HepG2 (cell line): ENCODE results near the gene TEDC1. TPM values are rescaled to one million over a fixed set of nuclear protein-coding genes. Genes with fewer than 3 reads are reported as not detected.

Experiments used
- ATF1 ChIP-seq: IDR thresholded peaks from 2 replicates; pipeline ENCODE4 v1.6.1; 2016; ENCODE audit warnings: mild to moderate bottlenecking, control low read depth
- ATF4 ChIP-seq, 2 experiments: fragments of 450-650 bp in 1 of 2; sonication (generic) in 1 of 2; formaldehyde crosslinking; IDR thresholded peaks; 2 replicates each; pipeline versions ENCODE4 v1.5.0 to v1.8.0; 2020 to 2022; ENCODE audit warnings: mild to moderate bottlenecking in 1 of 2, missing genetic modification reagents in 1 of 2
- GPBP1L1 ChIP-seq: sonication (generic); formaldehyde crosslinking; IDR thresholded peaks from 2 replicates; pipeline ENCODE4 v1.5.0; 2020; ENCODE audit warnings: mild to moderate bottlenecking, missing genetic modification reagents
- HDAC2 ChIP-seq: sonication (generic); formaldehyde crosslinking; IDR thresholded peaks from 2 replicates; pipeline ENCODE4 v1.4.0; 2020; ENCODE audit warnings: missing genetic modification reagents
- HDAC6 ChIP-seq: fragments of 200-600 bp; sonication (generic); IDR thresholded peaks from 2 replicates; pipeline ENCODE4 v1.7.0; 2017; ENCODE audit warnings: mild to moderate bottlenecking, antibody characterized with exemption, low read length, low read depth
- LBX2 ChIP-seq: sonication (generic); formaldehyde crosslinking; IDR thresholded peaks from 2 replicates; pipeline ENCODE4 v1.5.0; 2020; ENCODE audit warnings: missing genetic modification reagents, mild to moderate bottlenecking, borderline replicate concordance
- NR2F1 ChIP-seq, 2 experiments: fragments of 450-650 bp in 1 of 2; formaldehyde crosslinking in 1 of 2; IDR thresholded peaks; 2 replicates each; pipeline versions ENCODE4 v1.5.0 to v1.6.1; 2016 to 2020; ENCODE audit warnings: mild to moderate bottlenecking in 1 of 2, missing compliant biosample characterization in 1 of 2, missing genetic modification reagents in 1 of 2, moderate library complexity in 1 of 2
- PHB2 ChIP-seq: fragments of 450-650 bp; IDR thresholded peaks from 2 replicates; pipeline ENCODE4 v1.6.1; 2018; ENCODE audit not compliant: partially characterized antibody
- RARA ChIP-seq: IDR thresholded peaks from 2 replicates; pipeline ENCODE4 v1.6.1; 2016; ENCODE audit warnings: missing genetic modification reagents, missing compliant biosample characterization
- RARG ChIP-seq: sonication (generic); formaldehyde crosslinking; IDR thresholded peaks from 2 replicates; pipeline ENCODE4 v1.4.0; 2020; ENCODE audit warnings: low read depth, mild to moderate bottlenecking, missing genetic modification reagents
- ZBTB25 ChIP-seq: IDR thresholded peaks from 2 replicates; pipeline ENCODE4 v1.6.1; 2018; ENCODE audit warnings: missing genetic modification reagents
- ZBTB8A ChIP-seq: sonication (generic); formaldehyde crosslinking; IDR thresholded peaks from 2 replicates; pipeline ENCODE4 v1.4.0; 2020; ENCODE audit warnings: mild to moderate bottlenecking, low read depth, missing genetic modification reagents, borderline replicate concordance
- ZFYVE20 ChIP-seq: sonication (generic); formaldehyde crosslinking; IDR thresholded peaks from 2 replicates; pipeline ENCODE4 v1.8.0; 2023; ENCODE audit warnings: low read depth, mild to moderate bottlenecking, moderate library complexity, missing genetic modification reagents, borderline replicate concordance
- ZNF205 ChIP-seq: IDR thresholded peaks from 2 replicates; pipeline ENCODE4 v1.6.1; 2018; ENCODE audit warnings: missing biosample characterization, missing genetic modification reagents
- ZNF451 ChIP-seq: sonication (generic); formaldehyde crosslinking; IDR thresholded peaks from 2 replicates; pipeline ENCODE4 v1.5.0; 2020; ENCODE audit warnings: mild to moderate bottlenecking, missing genetic modification reagents
- ZNF484 ChIP-seq: sonication (generic); formaldehyde crosslinking; IDR thresholded peaks from 2 replicates; pipeline ENCODE4 v1.5.1; 2020; ENCODE audit warnings: mild to moderate bottlenecking, low read depth, missing genetic modification reagents, borderline replicate concordance
- ZNF569 ChIP-seq: sonication (generic); formaldehyde crosslinking; IDR thresholded peaks from 2 replicates; pipeline ENCODE4 v1.5.0; 2020; ENCODE audit warnings: mild to moderate bottlenecking, missing genetic modification reagents, moderate library complexity, borderline replicate concordance
- ZNF629 ChIP-seq: sonication (generic); formaldehyde crosslinking; conservative IDR thresholded peaks from 2 replicates; pipeline ENCODE4 v1.5.0; 2020; ENCODE audit warnings: missing genetic modification reagents
- ZNF775 ChIP-seq: sonication (generic); formaldehyde crosslinking; IDR thresholded peaks from 2 replicates; pipeline ENCODE4 v1.4.0; 2020; ENCODE audit warnings: missing genetic modification reagents, mild to moderate bottlenecking, moderate library complexity, borderline replicate concordance
- polyA plus RNA-seq, 8 experiments: library from polyadenylated mRNA; depleted of rRNA in 3 of 8; stranded (reverse) in 7 of 8; unstranded in 1 of 8; fragments of >200 nt; fragmentation: Illumina TruSeq in 4 of 8; extraction: Trizol in 4 of 8; gene quantifications; 2 replicates each; pipeline versions ENCODE4 v1.2.1 to v1.2.3, GENCODE V29; 2011 to 2016; ENCODE audit warnings: low read depth in 4 of 8, missing spikeins in 1 of 8, mixed read lengths in 1 of 8; ENCODE audit not compliant: insufficient read depth in 1 of 8
- total RNA-seq, 5 experiments: library from RNA; depleted of rRNA; stranded (reverse); fragments of >200 nt; fragmentation: Illumina TruSeq; extraction: Trizol; gene quantifications; 2 replicates each; pipeline ENCODE4 v1.2.3, GENCODE V29; 2016; ENCODE audit warnings: low read depth in 1 of 5
- TF ChIP-seq, protein P1 (sequence below): sonication (generic); formaldehyde crosslinking; IDR thresholded peaks from 2 replicates; pipeline ENCODE4 v1.5.0; 2020; ENCODE audit warnings: mild to moderate bottlenecking, missing genetic modification reagents
- TF ChIP-seq, protein P2 (sequence below): sonication (generic); formaldehyde crosslinking; IDR thresholded peaks from 2 replicates; pipeline ENCODE4 v1.8.1; 2023; ENCODE audit warnings: mild to moderate bottlenecking, missing genetic modification reagents

The TEDC1 gene
- total and polyA plus RNA-seq, 2 of the 13 experiments (the other 11 are each of a cell fraction or from before 2014, with no cell fraction given), result 5.7 to 27.4 TPM

- TF ChIP-seq ZNF629 (CRISPR knock-in tag), result no peak; the same call in 1 of the 2 replicates
- 0 out of 2 replicates have a peak, but pooled peaks have one; percentile 57 for TF ChIP-seq ZBTB25 (CRISPR knock-in tag)
- no peak for TF ChIP-seq PHB2
- TF ChIP-seq ZBTB8A, result no peak
- no peak for TF ChIP-seq ATF1 (CRISPR knock-in tag)
- no peak for TF ChIP-seq ZNF484
- TF ChIP-seq, protein P1, sequence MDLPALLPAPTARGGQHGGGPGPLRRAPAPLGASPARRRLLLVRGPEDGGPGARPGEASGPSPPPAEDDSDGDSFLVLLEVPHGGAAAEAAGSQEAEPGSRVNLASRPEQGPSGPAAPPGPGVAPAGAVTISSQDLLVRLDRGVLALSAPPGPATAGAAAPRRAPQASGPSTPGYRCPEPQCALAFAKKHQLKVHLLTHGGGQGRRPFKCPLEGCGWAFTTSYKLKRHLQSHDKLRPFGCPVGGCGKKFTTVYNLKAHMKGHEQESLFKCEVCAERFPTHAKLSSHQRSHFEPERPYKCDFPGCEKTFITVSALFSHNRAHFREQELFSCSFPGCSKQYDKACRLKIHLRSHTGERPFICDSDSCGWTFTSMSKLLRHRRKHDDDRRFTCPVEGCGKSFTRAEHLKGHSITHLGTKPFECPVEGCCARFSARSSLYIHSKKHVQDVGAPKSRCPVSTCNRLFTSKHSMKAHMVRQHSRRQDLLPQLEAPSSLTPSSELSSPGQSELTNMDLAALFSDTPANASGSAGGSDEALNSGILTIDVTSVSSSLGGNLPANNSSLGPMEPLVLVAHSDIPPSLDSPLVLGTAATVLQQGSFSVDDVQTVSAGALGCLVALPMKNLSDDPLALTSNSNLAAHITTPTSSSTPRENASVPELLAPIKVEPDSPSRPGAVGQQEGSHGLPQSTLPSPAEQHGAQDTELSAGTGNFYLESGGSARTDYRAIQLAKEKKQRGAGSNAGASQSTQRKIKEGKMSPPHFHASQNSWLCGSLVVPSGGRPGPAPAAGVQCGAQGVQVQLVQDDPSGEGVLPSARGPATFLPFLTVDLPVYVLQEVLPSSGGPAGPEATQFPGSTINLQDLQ (CRISPR knock-in tag), result peak; percentile 5; the same call in 1 of the 2 replicates
- TF ChIP-seq ZFYVE20 (CRISPR knock-in tag), result no peak
- peak; percentile 42; the same call in 1 of the 2 replicates for TF ChIP-seq ZNF205 (CRISPR knock-in tag)
- no peak for TF ChIP-seq ATF4 (CRISPR knock-in tag; IDR thresholded peaks at IDR 0.05)
- TF ChIP-seq NR2F1 (CRISPR knock-in tag; IDR thresholded peaks at IDR 0.05), result no peak
- 0 out of 2 replicates have a peak, but pooled peaks have one; percentile 2 for TF ChIP-seq LBX2 (CRISPR knock-in tag)
- TF ChIP-seq, protein P2, sequence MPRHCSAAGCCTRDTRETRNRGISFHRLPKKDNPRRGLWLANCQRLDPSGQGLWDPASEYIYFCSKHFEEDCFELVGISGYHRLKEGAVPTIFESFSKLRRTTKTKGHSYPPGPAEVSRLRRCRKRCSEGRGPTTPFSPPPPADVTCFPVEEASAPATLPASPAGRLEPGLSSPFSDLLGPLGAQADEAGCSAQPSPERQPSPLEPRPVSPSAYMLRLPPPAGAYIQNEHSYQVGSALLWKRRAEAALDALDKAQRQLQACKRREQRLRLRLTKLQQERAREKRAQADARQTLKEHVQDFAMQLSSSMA (CRISPR knock-in tag), result peak; percentile 65; the same call in 1 of the 2 replicates
- no peak for TF ChIP-seq RARA (CRISPR knock-in tag)
- TF ChIP-seq ZNF775 (CRISPR knock-in tag), result no peak
- TF ChIP-seq HDAC6, result no peak
- peak; percentile 57; the same call in 1 of the 2 replicates for TF ChIP-seq ZNF451 (CRISPR knock-in tag)
- peak; percentile 26; the same call in 1 of the 2 replicates for TF ChIP-seq HDAC2 (CRISPR knock-in tag)
- TF ChIP-seq GPBP1L1 (CRISPR knock-in tag), result no peak
- TF ChIP-seq RARG (CRISPR knock-in tag), result no peak
- no peak for TF ChIP-seq ZNF569
Observed at GRCh38 chr14:105490572-105491365, at the start of gene TEDC1 (continued).
